ENCODE measurements around the gene OVCA2.

The OVCA2 gene

DNA sequence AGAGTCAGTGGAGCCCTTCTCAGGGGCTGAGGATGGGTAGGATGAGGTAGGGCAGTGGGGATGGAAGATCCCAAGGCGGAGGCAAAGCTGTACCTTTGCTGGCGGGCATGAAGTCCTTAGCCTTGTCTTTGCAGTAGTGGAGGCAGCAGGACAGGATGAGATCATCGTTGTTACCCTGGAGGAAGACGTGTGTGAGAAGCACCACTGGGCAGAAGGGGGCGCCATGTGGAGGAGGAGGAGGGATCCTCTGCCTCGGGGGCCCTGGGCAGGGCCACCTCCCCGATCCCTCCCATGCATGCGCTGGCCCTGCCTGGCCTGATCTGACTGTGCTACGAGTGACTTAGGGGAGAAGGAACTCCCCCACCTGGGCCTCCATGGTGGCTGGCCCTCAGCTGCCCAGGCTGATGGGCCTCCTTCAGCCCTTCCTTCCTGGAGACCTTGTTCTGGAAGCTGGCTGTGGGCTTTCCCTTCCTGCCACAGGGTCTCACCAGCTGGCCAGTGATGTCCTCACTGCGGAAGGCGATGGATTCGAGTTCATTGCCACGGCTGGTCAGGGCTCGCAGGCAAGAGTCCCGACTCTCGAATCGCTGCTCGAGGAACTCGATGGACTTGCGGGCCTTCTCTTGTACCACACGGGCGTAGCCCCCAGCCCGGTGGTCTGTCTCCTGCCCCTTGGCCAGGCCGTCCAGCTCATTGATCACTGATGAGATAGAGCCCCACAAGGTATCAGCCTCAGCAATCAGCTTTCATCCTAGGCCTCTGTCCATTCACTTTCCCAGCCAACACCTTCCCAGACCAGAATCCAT lies 23.4 kb downstream of the OVCA2 start:
- no peak for DNase-seq (ENCODE audit: low read depth, low spot score)

GRCh38 chr17:2065949-2066400 lies 24.2 kb downstream of the OVCA2 start:
- DNase-seq (ENCODE audit: low read depth, low spot score) = no peak

- no peak for DNase-seq (ENCODE audit: low read depth, low spot score)
These were observed 25.3 kb downstream of the OVCA2 start for GRCh38 chr17:2067048-2067561.

- no peak for DNase-seq (ENCODE audit: low read depth, low spot score)
These were observed 25.8 kb downstream of the OVCA2 start for GRCh38 chr17:2067608-2068024.

DNA sequence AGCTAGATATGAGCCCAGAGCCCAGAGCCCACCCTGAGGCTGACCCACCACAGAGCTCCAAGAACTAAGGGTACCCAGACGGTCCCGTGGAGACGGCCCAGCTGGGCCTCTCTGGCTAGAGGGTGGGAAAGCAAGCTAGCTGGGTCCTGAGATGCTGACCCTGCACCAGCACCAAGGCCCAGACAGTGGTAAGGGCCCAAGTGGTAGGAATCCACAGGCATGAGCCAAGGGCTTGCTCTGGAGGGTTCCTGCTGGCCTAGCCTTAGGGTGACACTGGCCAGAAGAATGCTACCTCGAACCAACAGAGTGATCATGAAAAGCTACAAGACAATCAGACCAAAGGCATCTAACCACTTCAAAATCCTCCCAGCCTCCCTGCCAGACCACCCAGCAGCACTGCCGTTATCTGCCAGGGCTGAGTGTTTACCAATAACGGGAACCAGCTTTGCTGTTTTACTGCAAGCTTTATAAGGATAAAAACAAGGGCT lies 26.3 kb downstream of the OVCA2 start:
- DNase-seq (ENCODE audit: low read depth, low spot score) = no peak

GRCh38 chr17:2068519-2069051 lies 26.8 kb downstream of the OVCA2 start:
- no peak for DNase-seq (ENCODE audit: low read depth, low spot score)

DNA sequence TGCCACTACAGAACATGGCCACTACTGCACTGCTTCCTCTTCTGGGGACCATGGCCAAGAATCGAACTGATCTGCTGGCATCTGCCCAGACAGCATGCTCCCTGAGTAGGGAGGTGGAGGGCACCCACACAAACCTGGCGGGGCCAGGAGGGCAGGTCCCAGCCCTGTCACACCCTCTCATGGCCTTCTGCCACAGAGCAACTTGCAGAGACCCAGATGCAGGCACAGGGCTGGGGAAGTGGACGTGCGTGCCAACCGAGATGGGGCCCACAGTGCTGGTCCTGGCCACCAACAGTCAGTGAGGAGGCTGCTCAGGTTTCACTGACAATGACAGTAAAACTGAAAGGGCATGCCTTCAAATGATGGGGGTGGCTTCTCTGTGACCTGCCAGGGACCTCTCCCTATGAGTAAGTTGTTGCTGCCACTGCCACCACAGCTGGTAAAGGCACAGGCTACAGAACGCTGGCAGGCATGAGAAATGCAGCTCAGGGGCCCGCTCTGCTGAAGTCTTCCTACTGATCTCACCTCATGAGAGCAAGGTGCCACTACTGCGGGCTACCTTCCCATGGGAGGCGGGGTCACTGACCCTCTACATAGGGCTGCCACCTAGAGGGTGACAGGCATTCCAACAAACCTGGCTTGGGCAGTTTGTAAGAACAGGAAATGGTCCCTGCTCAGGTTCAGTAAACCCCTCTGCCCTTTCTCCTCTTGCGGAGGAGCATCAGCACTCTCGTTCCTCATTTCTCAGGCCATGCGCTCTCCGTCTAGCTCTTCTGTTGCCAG lies 28.6 kb downstream of the OVCA2 start:
- no peak for DNase-seq (ENCODE audit: low read depth, low spot score)

DNA sequence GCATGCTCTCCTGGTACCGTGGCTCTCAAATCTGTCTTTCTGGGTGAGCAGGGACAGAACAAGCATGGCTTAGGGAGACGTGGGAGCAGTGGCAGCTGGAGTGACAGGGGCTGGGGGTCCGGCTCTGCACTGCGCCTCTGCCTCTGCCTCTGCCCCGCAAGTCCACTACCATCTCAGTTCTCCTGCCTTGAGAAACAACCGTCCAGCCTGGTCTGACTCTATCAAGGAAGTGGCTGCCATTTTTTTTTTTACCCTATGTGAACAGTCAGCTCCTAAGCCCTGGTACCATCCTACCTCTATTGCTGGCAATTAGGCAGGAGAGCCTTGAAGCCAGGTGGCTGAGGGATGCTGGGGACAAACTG lies 29.2 kb downstream of the OVCA2 start:
- DNase-seq (ENCODE audit: low read depth, low spot score) = no peak

DNA sequence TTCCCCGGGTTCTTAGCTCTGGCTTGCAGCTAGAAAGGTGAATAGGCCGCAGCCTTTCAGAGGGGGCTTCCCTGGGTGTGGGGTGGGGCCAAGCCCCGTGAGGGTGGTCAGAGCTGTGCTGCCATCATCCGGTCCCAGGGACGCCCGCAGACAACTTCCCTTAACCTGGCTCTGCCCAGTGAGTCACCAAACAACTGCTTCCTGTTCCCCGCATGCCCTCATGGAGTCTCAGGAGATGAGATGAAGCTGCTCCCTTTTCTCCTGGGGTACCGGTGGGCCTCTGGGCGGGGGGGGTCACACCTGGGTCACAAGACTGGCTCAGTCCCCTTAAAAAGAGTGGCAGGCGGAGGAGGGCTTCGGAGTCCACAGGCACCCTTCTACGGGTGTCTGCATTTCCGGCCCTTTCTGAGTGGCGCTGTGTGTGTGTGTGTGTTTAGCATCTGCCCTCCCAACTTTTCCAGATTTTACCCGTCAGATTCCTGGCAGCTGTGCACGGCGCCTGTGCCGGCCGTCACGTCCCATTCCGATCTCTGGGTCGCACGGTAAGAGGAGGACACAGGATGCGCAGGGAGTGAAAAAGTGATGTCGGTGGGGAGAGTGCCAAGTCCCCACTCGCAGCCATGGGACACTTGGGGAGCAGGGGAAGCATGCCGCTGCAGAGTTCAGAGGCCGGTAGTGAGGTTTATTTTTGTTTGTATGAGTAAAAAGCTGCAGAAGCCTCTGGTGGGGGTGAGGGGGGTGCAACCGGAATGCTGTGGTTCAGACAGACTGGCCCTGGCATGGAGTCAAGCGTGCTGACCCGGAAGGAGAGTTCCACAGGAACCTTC lies 29.8 kb downstream of the OVCA2 start:
- DNase-seq (ENCODE audit: low read depth, low spot score) = no peak

DNA sequence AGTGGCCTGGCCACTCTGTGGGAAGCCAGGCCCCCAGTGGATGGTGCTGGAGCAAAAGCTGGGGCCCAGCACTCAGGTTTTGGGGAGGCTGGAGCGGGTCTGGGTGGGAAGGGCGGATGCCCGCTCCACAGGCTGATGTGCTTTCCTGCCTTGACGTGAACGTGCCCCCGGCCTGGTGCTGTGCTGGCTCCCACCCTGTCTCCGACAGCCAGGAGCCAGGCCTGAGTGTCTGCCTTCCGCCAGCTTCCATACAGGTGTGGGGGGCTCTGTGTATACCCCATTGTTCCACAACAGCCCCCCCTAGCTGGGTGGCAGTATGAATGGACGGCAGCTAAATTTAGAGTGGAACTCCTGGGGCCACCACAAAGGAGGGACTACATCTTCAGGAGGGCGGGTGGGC lies 33.1 kb downstream of the OVCA2 start:
- no peak for DNase-seq (ENCODE audit: low read depth, low spot score)

- no peak for DNase-seq (ENCODE audit: low read depth, low spot score)
These were observed 33.7 kb downstream of the OVCA2 start for GRCh38 chr17:2075336-2076086.

- no peak for DNase-seq (ENCODE audit: low read depth, low spot score)
These were observed 34.5 kb downstream of the OVCA2 start for GRCh38 chr17:2076087-2076984.

DNA sequence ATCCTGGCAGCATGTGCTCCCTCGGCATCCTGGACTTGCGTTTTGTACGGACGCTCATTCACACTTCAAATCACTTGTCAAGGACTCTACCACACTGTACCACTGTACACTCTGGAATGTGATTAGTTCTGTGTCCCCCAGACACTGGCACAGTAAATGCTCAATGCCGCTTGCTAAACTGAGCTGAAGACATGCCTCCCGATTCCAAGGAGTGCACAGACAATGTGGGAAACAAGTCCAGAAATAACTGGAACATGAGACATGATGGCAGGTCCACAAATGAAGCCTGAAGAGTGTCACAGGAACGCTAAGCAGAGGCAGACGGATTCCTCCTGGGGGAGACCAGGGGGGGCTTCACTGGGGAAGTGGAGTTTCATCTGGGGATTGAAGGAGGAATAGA lies 35.2 kb downstream of the OVCA2 start:
- DNase-seq (ENCODE audit: low read depth, low spot score) = no peak

GRCh38 chr17:2081564-2081963 lies 39.7 kb downstream of the OVCA2 start:
- DNase-seq (ENCODE audit: low read depth, low spot score) = no peak

DNA sequence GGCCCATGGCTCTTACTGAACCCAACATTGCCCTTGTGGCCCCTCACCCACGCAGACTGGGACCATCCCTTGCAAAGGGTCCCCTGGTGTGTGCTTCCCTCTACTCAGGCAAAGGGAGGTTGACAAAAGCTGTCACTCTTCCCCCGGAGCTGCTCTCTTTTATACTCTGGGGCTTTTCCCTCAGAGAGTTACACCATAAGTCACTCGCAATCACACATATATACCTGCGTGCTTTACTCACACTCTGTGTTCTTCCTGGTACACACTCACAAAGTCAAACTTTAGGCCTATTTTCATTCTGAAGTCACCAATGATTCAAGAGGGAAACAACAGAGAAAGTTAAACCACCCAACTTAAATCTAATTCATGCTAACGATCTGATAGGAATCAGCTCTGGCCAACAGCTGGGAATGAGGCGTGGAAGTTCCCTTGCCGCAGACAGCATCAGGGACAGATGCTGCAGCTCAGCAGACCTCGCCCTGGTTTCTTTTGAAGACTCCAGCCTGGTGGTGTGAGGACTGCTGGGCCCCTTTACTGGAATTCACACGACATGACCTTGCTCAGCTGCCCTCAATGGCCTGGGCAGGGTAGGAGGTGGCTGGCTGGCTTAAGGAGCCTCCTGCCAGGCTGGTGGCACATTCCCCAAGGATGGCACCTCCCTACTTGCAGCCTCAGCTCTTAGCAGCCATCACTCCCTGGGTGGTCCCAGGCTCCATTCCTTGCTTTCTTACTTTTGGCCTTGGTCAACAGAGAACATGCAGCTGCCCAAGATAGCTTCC lies 40.4 kb downstream of the OVCA2 start:
- DNase-seq (ENCODE audit: low read depth, low spot score) = no peak

DNA sequence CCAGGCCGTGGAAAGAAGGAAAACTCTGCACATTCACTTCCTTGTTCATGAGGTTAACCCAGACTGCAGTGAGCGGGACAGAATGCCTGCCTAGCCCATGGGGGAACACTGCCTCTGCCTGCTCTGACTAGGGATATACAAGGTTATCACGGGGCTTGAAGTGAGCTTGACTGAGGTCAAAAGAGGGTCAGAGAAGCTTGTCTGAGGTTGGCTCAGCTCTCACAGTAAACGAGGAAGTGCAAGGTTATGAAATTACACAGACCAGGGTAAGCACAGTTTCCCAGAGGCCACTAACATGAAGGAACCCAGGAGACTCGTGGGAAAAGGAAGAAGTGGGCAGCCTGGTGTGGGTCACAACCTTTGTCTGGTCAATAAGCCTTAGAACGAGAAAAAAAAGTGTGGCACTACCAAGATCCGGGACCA lies 41.8 kb downstream of the OVCA2 start:
- no peak for DNase-seq (ENCODE audit: low read depth, low spot score)

GRCh38 chr17:2084036-2084765 lies 42.4 kb downstream of the OVCA2 start:
- no peak for DNase-seq (ENCODE audit: low read depth, low spot score)
